Activated CD4-positive, alpha-beta T cell treated with anti-CD3 and anti-CD28 coated beads, Interleukin-2, amount 50 U/mL, for 1 hour (primary cell): ENCODE results near the gene MIGA1.
"Not testable (repeated sequence)": the region's sequence is repeated elsewhere in the genome, so short reads cannot be mapped to it uniquely, and the experiment has no call there.

Experiments
- DNase-seq: peaks from one replicate; pipeline ENCODE4 v3.0.0-alpha.2; 2020

MIGA1 gene

GRCh38 chr1:77858725-77859124 lies 79.3 kb downstream of the MIGA1 start:
- DNase-seq: no peak

DNA sequence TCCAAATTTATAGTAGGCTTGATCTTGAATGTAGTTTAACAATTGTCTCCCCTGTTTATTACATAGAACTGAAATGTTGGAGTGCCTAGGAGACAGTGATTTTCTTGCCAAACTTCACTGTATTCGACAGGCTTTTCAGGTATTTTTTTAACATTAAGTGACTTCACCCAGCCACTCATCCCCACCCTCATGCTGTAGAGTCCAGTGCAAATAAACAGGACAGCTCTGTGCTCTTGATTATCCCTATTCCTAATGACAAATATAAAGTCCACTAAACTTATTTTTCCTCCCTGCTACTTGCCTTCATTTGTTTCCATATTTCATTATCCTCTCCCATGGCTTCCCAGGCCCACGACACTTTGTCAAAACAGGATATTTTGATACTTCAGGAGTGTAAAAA lies 79.8 kb downstream of the MIGA1 start:
- DNase-seq: no peak

DNA sequence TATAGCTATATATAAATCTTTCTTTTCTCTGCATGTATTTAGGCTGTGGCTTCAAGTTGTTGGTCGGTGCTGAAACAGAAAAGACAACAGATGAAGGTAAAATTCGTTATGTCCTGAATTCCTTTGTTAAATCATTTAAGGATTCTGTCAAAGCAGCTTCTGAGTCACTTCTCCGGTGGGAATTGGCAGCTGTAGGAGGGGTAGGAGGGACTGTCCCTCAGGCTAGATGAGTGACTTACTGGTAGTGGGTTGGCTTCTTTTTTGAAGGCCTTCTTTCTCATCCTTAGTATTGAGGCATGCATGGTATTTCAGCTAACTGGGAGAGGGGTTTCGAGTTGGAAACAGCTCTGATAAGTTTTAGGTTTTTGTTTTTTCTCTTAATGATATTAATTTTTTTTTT lies 86.8 kb downstream of the MIGA1 start:
- DNase-seq: no peak

- no peak for DNase-seq
Observed at GRCh38 chr1:77872645-77873044, 93.2 kb downstream of the MIGA1 start.

GRCh38 chr1:77873461-77873860 lies 94.0 kb downstream of the MIGA1 start:
- DNase-seq: no peak

- DNase-seq: no peak
Observed at GRCh38 chr1:77874804-77875445, 95.5 kb downstream of the MIGA1 start.

GRCh38 chr1:77876884-77877283 lies 97.4 kb downstream of the MIGA1 start:
- no peak for DNase-seq

GRCh38 chr1:77881061-77881460 lies 101.6 kb downstream of the MIGA1 start:
- DNase-seq: no peak

GRCh38 chr1:77882411-77882810 lies 103.0 kb downstream of the MIGA1 start:
- no peak for DNase-seq

GRCh38 chr1:77888081-77888780 lies 108.8 kb downstream of the MIGA1 start, which contains the start of gene NEXN:
NEXN (plus strand) TSS chr1:77888624; CDS start chr1:77916107, 27,483 bp downstream.
- no peak for DNase-seq

DNA sequence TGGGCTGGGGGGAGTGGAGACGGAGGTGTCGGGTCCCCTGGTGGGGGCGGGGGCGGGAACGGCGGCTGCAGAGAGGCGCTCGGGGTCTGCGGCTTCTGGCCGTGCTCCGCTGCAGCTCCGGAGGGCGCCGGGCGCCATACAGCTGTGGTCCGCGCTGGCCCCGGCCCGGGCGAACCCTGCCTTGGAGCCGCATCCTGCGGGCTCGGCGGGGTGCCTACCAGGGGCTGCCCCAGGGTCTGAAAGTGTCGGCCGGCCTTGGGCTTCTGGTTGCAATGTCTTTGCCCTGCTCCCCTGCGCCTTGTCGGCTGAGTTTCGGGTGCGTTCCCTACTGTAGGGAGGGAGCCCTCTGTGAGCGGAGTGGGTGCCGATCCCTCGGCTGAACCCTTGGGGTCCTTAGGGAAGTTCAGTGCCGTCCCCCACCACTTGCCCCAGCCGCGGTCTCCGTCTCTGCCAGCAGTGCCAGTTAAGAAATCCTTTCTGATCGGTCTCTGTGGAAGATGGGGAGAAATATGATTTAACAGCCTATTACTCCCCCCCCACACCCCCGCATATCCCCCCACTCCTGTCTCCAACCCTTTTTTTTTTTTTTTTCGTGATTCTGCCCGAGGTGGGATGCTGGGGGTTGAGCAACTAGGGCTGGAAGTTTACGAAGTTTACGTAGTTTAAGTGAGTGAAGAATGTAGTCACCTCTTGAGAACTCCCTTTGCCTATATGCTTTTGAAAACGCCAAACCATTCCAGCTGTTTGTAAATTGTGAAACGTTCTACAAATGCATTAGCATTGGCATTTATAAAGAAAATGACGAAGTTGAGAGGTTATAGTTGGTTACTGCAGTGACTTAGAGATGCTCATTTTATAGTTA lies 109.6 kb downstream of the MIGA1 start:
- DNase-seq: peak; percentile 0

DNA sequence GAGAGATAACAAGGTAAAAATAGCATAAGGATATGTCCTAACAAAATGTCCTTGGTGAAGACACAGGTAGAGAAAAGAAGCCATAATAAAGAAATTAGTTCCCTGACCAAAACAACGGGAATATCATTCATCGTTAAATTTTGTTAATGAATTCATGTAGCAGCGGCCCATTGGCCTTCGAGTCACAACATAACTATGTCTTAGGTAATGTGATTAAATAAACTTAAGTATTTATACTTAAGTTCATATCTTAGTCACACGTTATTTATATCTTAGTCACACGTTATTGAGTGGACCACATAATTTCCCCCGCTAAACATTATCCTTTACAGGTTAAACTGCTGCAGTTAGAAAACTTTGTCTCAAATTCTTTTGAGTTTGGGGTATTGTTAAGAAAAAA lies 110.2 kb downstream of the MIGA1 start:
- DNase-seq: no peak

DNA sequence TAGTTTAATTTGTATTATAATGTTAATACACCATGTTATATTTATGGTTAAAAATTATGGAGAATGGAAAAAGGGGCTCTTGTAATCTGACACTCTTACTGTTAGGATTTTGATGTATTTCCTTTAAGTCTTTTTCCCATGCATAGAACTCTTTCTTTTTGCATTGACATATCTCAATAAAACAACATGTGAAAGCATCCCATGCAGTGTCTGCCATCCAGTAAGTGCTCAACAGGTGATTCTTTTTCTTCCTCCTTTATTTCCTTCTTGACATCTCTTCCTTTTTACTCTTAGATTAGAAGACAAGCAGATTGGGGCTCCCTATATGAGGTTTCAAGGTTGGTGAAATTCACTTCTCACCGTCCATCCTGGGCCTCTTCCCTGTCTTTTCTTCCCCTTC lies 111.8 kb downstream of the MIGA1 start:
- no peak for DNase-seq

DNA sequence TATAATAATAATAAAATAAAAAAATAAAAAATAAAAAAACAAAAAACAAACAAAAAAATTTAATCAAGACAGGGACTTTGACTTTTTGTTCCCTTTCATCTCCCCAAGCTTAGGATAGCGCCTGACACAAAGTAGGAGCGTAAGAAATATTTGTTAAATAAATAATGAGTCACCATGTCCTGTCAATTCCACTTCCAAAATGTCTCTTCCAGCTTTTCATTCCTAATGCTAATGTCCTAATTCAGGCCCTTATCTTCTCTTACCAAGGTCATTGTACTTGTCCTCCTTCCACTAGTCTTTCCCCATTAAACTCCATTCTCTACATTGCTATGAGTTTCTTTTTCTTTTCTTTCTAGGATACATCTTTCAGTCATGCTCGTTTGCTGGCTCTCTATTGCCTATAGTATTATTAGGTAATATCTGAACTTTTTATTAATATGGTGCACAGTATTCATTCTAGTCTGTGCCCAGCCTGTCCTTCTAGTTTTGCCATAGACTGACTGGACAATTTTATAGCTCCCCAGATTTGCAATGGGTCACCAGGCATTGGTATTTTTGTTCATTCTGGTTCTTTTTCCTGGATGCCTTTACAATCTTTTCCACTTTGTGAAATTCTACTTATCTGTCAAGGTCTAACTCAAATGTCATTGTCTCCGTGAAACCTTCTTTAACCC lies 120.3 kb downstream of the MIGA1 start:
- DNase-seq: no peak

DNA sequence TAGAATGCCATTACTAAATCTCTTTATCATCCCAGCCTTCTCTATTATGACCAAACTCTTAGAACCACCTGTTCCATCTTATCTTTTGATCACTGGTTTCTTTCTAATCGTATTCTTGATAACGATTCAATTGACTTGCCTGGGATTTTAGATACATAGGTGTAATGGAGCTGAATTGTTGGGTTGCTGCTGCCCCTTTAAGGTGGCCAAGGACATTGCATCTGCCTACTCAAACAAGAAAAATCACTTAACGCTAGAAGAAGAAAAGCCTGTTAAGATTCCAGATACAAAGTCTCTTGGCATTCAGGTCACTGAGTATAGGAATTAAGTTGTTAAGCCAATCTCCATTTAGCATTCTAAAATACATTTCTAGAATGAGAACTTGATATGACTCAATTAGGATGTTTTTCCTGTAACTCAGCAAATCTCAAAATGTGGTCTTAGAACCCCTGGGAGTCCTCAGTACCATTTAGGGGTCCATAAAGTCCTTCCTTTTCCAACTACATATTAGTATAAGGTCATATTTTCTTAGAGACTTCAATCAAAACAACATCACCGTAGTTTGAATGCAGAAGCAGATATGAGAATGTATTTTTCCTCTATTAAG lies 121.3 kb downstream of the MIGA1 start:
- no peak for DNase-seq

DNA sequence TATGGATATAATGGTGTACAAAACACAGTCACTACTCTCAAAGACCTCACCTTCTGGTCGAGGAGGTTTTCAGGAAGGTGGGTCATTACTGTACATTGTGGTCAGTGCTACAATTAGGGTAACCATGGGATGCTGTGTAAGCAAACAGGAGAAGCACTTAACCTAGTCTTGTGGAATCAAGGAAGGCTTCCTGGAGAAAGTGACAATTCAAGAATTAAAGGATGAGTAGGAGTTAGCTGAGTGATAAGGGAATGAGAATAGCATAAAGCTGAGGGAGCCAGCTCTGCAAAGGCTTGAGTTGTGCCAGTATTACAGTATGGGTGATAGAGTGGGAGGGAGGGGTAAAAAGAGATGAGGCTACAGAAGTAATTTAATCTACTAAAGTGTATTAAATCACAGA lies 126.2 kb downstream of the MIGA1 start:
- DNase-seq: no peak

DNA sequence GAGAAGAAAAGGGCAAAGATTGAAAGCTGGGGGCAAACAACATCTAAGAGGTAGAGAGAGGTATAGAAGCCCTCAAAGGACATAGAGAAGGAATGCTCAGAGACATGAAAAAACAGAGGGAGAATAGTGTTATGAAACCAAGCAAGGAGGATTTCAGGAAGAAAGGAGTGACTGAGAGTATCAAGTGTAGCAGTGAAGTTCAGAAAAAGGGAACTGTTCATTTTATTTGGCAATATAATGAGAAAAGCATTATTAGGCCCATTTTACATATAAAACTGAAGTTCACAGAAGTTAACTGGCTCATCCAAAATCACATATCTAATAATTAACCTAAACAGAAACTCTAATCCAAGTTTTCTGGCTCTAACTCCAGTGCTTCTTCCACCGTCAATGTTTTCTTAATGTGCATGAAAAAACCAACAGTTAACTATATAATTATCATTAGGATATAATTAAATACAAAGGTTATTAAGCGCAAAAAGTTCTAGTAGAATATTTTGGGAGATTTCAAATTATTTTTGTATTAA lies 126.6 kb downstream of the MIGA1 start:
- no peak for DNase-seq

DNA sequence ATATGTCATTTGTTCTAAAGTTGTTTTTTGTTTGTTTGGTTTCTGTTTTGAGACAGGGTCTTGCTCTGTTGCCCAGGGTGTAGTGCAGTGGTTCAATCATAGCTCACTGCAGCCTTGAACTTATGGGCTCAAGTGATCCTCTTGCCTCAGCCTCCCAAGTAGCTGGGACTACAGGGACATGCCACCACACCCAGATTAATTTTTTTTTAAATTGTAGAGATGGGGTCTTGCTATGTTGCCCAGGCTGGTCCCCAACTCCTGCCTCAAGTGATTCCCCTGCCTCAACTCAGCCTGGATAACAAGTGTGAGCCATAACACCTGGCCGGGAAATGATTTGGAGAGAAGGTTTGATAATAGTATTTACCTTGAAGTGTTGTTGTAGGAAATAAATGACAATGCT lies 127.2 kb downstream of the MIGA1 start:
- no peak for DNase-seq

- DNase-seq: no peak
Observed at GRCh38 chr1:77910116-77910515, 130.7 kb downstream of the MIGA1 start.

DNA sequence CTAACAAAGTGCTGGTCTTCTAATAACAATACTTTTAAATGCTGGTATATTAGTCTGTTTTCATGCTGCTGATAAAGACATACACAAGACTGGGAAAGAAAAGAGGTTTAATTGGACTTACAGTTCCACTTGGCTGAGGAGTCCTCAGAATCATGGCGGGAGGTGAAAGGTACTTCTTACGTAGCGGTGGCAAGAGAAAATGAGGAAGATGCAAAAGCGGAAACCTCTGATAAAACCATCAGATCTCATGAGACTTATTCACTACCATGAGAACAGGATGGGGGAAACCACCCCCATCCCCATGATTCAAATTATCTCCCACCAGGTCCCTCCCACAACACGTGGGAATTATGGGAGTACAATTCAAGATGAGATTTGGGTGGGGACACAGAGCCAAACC lies 139.5 kb downstream of the MIGA1 start:
- not testable (repeated sequence) for DNase-seq

DNA sequence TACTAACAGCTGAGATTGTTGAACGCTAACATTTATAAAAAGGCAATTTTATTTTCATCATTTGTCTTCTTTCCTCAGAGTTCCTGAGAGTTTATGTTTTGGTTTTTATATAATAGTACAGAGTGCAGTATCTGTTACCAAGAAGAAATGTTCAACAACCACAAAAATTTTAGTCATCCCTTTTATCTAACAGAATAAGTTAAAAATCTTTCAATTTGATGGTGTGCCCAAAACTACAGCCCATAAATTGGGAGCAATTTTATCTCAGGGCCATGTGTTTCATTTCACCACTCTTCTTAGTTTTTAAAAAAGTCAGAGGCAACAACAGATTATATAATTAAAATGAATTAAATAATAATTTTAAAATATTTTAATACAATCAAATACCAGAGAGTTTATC lies 146.1 kb downstream of the MIGA1 start:
- DNase-seq: no peak

GRCh38 chr1:77925956-77926355 lies 146.5 kb downstream of the MIGA1 start:
- no peak for DNase-seq
